GM12874 (cell line): ENCODE data around the gene DDX19B.

Source experiments
- CTCF ChIP-seq: IDR thresholded peaks from 2 replicates; pipeline ENCODE4 v1.5.1; 2011; ENCODE audit warnings: low read depth, mild to moderate bottlenecking, control low read depth, low read length, moderate library complexity; ENCODE audit not compliant: insufficient read depth

DDX19B gene

GRCh38 chr16:70302745-70303144 is 3.8 kb downstream of the DDX19B start:
- no peak for TF ChIP-seq CTCF

- TF ChIP-seq CTCF = no peak
These were observed 6.0 kb downstream of the DDX19B start for GRCh38 chr16:70304892-70305448.

- no peak for TF ChIP-seq CTCF
These were observed 7.9 kb downstream of the DDX19B start for GRCh38 chr16:70306880-70307279.

- TF ChIP-seq CTCF = no peak
These were observed 21.1 kb downstream of the DDX19B start for GRCh38 chr16:70320121-70320520.

- TF ChIP-seq CTCF = no peak
These were observed 26.2 kb downstream of the DDX19B start for GRCh38 chr16:70324998-70325747.

GRCh38 chr16:70331091-70331490 is 32.1 kb downstream of the DDX19B start:
- TF ChIP-seq CTCF = no peak

GRCh38 chr16:70331588-70332358 is 32.8 kb downstream of the DDX19B start:
- 0 out of 2 replicates have a peak, but pooled peaks have one; percentile 20 for TF ChIP-seq CTCF
